ENCODE results near the gene ODF2L. TPM values are rescaled to one million over a fixed set of nuclear protein-coding genes. Genes with fewer than 3 reads are reported as not detected.
A peak's percentile ranks its signal among the peaks of the same experiment; 100 is the strongest.

Gene ODF2L
- total and polyA plus RNA-seq, 4 donors, result 16.5 to 127 (median 71.4) TPM

- H3K9ac ChIP-seq (ENCODE audit: insufficient read depth in 1 of 2, low read length in 2 of 2), result peak overlapping the region in 1 of 2 donors; percentile 56
- no peak overlapping the region for H3K4me3 ChIP-seq
- no peaks in the 10 kb centered on the region for H3K36me3 ChIP-seq (ENCODE audit: control insufficient read depth in 4 of 4, insufficient read depth in 4 of 4, low read length in 4 of 4)
- DNase-seq, result peak in 2 of 3 donors; percentile 42 to 51
- H3K27me3 ChIP-seq (ENCODE audit: control insufficient read depth in 3 of 3, insufficient read depth in 3 of 3, low read length in 2 of 3), result no peaks in the 10 kb centered on the region
- H3K9me3 ChIP-seq (ENCODE audit: control insufficient read depth in 4 of 4, insufficient read depth in 3 of 4, low read length in 3 of 4), result no peaks in the 10 kb centered on the region
- no peak for TF ChIP-seq CTCF (IDR thresholded peaks at IDR 0.05; ENCODE audit: control extremely low read depth, extremely low read depth)
- peak; percentile 16 for ATAC-seq (ENCODE audit: insufficient read depth, low FRiP score)
- H3K27ac ChIP-seq (ENCODE audit: low read depth in 1 of 2, low read length in 1 of 2), result peak overlapping the region in 1 of 2 donors; percentile 77
- peaks cover 0 to 36% (median 15%) of the 10 kb centered on the region in 5 donors for H3K4me1 ChIP-seq (ENCODE audit: control insufficient read depth in 5 of 5, insufficient read depth in 5 of 5, low read length in 5 of 5)
Measured at GRCh38 chr1:86430376-86430775, 34.3 kb upstream of the ODF2L start.

GRCh38 chr1:86429835-86430234 is 33.7 kb upstream of the ODF2L start:
- Histone ChIP-seq H3K4me3 (no peak overlapping the region), H3K9me3 (ENCODE audit: control insufficient read depth in 4 of 4, insufficient read depth in 3 of 4, low read length in 3 of 4) (no peaks in the 10 kb centered on the region), H3K27me3 (ENCODE audit: control insufficient read depth in 3 of 3, insufficient read depth in 3 of 3, low read length in 2 of 3) (no peaks in the 10 kb centered on the region), H3K36me3 (ENCODE audit: control insufficient read depth in 4 of 4, insufficient read depth in 4 of 4, low read length in 4 of 4) (no peaks in the 10 kb centered on the region), H3K27ac (ENCODE audit: low read depth in 1 of 2, low read length in 1 of 2) (peak overlapping the region in 1 of 2 donors; percentile 77), H3K4me1 (ENCODE audit: control insufficient read depth in 5 of 5, insufficient read depth in 5 of 5, low read length in 5 of 5) (peaks cover 0 to 36% (median 15%) of the 10 kb centered on the region in 5 donors), H3K9ac (ENCODE audit: insufficient read depth in 1 of 2, low read length in 2 of 2) (peak overlapping the region in 1 of 2 donors; percentile 61)
- ATAC-seq (ENCODE audit: insufficient read depth, low FRiP score) (peak; percentile 95), DNase-seq (peak; percentile 88 to 99 (median 97))
- WGBS, 2 donors, result 1 to 2% methylated on average over 3 of the region's 3 CpGs
- no peak for TF ChIP-seq CTCF (IDR thresholded peaks at IDR 0.05; ENCODE audit: control extremely low read depth, extremely low read depth)

- ATAC-seq (ENCODE audit: insufficient read depth, low FRiP score), result no peak
- no peaks in the 10 kb centered on the region for H3K9me3 ChIP-seq (ENCODE audit: control insufficient read depth in 4 of 4, insufficient read depth in 3 of 4, low read length in 3 of 4)
- no peak overlapping the region for H3K4me3 ChIP-seq
- H3K27me3 ChIP-seq (ENCODE audit: control insufficient read depth in 3 of 3, insufficient read depth in 3 of 3, low read length in 2 of 3), result no peaks in the 10 kb centered on the region
- 29 to 59% methylated on average over 7 of the region's 7 CpGs for WGBS, 2 donors
- peaks cover 0 to 31% (median 15%) of the 10 kb centered on the region in 5 donors for H3K4me1 ChIP-seq (ENCODE audit: control insufficient read depth in 5 of 5, insufficient read depth in 5 of 5, low read length in 5 of 5)
- H3K27ac ChIP-seq (ENCODE audit: low read depth in 1 of 2, low read length in 1 of 2), result peak overlapping the region; percentile 33 to 79
- DNase-seq, result peak in 1 of 3 donors; percentile 76
- no peaks in the 10 kb centered on the region for H3K36me3 ChIP-seq (ENCODE audit: control insufficient read depth in 4 of 4, insufficient read depth in 4 of 4, low read length in 4 of 4)
- no peak for TF ChIP-seq CTCF (IDR thresholded peaks at IDR 0.05; ENCODE audit: control extremely low read depth, extremely low read depth)
- H3K9ac ChIP-seq (ENCODE audit: insufficient read depth in 1 of 2, low read length in 2 of 2), result peak overlapping the region in 1 of 2 donors; percentile 61
Measured at GRCh38 chr1:86429122-86429725, 33.1 kb upstream of the ODF2L start.

- Histone ChIP-seq H3K4me3 (no peak within 1 kb of the TSS), H3K36me3 (ENCODE audit: control insufficient read depth in 4 of 4, insufficient read depth in 4 of 4, low read length in 4 of 4) (no peaks in the 10 kb centered on the region), H3K9ac (ENCODE audit: insufficient read depth in 1 of 2, low read length in 2 of 2) (no peak within 1 kb of the TSS), H3K4me1 (ENCODE audit: control insufficient read depth in 5 of 5, insufficient read depth in 5 of 5, low read length in 5 of 5) (peaks cover 0 to 7% (median 2%) of the 10 kb centered on the region in 5 donors), H3K27ac (ENCODE audit: low read depth in 1 of 2, low read length in 1 of 2) (no peak within 1 kb of the TSS), H3K9me3 (ENCODE audit: control insufficient read depth in 4 of 4, insufficient read depth in 3 of 4, low read length in 3 of 4) (no peaks in the 10 kb centered on the region), H3K27me3 (ENCODE audit: control insufficient read depth in 3 of 3, insufficient read depth in 3 of 3, low read length in 2 of 3) (no peaks in the 10 kb centered on the region)
- no peak for TF ChIP-seq CTCF (IDR thresholded peaks at IDR 0.05; ENCODE audit: control extremely low read depth, extremely low read depth)
- no peak for ATAC-seq (ENCODE audit: insufficient read depth, low FRiP score)
- DNase-seq, result no peak
Measured at GRCh38 chr1:86423873-86424272, 27.8 kb upstream of the ODF2L start, which contains the start of gene CLCA2. Gene CLCA2, plus strand, starts transcription at chr1:86424171. Its CDS starts 77 bp downstream, at chr1:86424248.

Measured in lung (tissue), 12 donors.